Measurements from ENCODE around the gene FBXO38. TPM values are rescaled to one million over a fixed set of nuclear protein-coding genes. Genes with fewer than 3 reads are reported as not detected.

Gene FBXO38
- polyA plus RNA-seq, 1 of the 3 experiments (the other 2 are of a cell fraction), result 15.5 TPM

GRCh38 chr5:148482196-148482595 is 98.4 kb downstream of the FBXO38 start:
- Histone ChIP-seq H3K27ac (ENCODE audit: low read depth in 2 of 2, low read length in 1 of 2) (no peak overlapping the region), H3K79me2 (ENCODE audit: insufficient read depth) (no peaks in the 10 kb centered on the region), H3K9me3 (no peaks in the 10 kb centered on the region), H3K9me2 (no peaks in the 10 kb centered on the region), H3K36me3 (replicated peaks in 1 of 2; ENCODE audit: control insufficient read depth in 1 of 2, insufficient read depth in 2 of 2, low read length in 1 of 2) (no peaks in the 10 kb centered on the region), H4K20me1 (ENCODE audit: insufficient read depth) (no peaks in the 10 kb centered on the region), H3K9ac (no peak overlapping the region), H2AFZ (ENCODE audit: low read depth) (no peak overlapping the region), H3K4me2 (no peak overlapping the region), H3K4me1 (ENCODE audit: control insufficient read depth in 1 of 2, insufficient read depth in 2 of 2, low read depth in 1 of 2, low read length in 1 of 2) (no peaks in the 10 kb centered on the region), H3K4me3 (ENCODE audit: low read depth in 2 of 2, low read length in 1 of 2) (no peak overlapping the region), H3F3A (replicated peaks; ENCODE audit: insufficient read depth) (no peaks in the 10 kb centered on the region), H3K27me3 (ENCODE audit: insufficient read depth) (no peaks in the 10 kb centered on the region)
- CTCF ChIA-PET, result interaction anchor here (0.9 to 1.3 kb wide), 5 partner anchors 8 to 632 kb away, joined by 3 to 5 read pairs (median 3); no protein-coding TSS in a partner anchor
- POLR2A ChIA-PET, result no interaction called here
- WGBS (ENCODE audit: low lambda C conversion rate), result 52% methylated on average over 7 of the region's 7 CpGs
- TF ChIP-seq ELF1 (IDR thresholded peaks at IDR 0.05) (no peak), RCOR1 (IDR thresholded peaks at IDR 0.05; ENCODE audit: low read length) (no peak), USF2 (IDR thresholded peaks at IDR 0.05; ENCODE audit: borderline replicate concordance, low read depth, low read length) (no peak), JUND (IDR thresholded peaks at IDR 0.05) (no peak), SMC3 (IDR thresholded peaks at IDR 0.05; ENCODE audit: low read depth, low read length) (no peak), FOXM1 (IDR thresholded peaks at IDR 0.05; ENCODE audit: low read depth) (no peak), USF1 (IDR thresholded peaks at IDR 0.05; ENCODE audit: borderline replicate concordance, low read depth) (no peak), POLR2AphosphoS5 (IDR thresholded peaks at IDR 0.05; ENCODE audit: low read depth, low read length) (no peak), TCF12 (IDR thresholded peaks at IDR 0.05) (no peak), YY1 (IDR thresholded peaks at IDR 0.05; ENCODE audit: low read depth) (no peak), GABPA (IDR thresholded peaks at IDR 0.05; ENCODE audit: low read depth) (no peak), RAD21 (IDR thresholded peaks at IDR 0.05; ENCODE audit: low read length) (no peak), NRF1 (IDR thresholded peaks at IDR 0.05; ENCODE audit: low read depth, low read length) (no peak), MXI1 (IDR thresholded peaks at IDR 0.05; ENCODE audit: low read depth, low read length) (no peak), EZH2phosphoT487 (IDR thresholded peaks at IDR 0.05; ENCODE audit: borderline replicate concordance, low read depth) (no peak), GATA2 (CRISPR knock-in tag; IDR thresholded peaks at IDR 0.05) (no peak), RXRA (IDR thresholded peaks at IDR 0.05; ENCODE audit: borderline replicate concordance, low read depth) (no peak), NFIC (IDR thresholded peaks at IDR 0.05; ENCODE audit: borderline replicate concordance) (no peak), FOSL2 (IDR thresholded peaks at IDR 0.05; ENCODE audit: borderline replicate concordance, low read depth) (no peak)
- TF ChIP-seq, protein P1, sequence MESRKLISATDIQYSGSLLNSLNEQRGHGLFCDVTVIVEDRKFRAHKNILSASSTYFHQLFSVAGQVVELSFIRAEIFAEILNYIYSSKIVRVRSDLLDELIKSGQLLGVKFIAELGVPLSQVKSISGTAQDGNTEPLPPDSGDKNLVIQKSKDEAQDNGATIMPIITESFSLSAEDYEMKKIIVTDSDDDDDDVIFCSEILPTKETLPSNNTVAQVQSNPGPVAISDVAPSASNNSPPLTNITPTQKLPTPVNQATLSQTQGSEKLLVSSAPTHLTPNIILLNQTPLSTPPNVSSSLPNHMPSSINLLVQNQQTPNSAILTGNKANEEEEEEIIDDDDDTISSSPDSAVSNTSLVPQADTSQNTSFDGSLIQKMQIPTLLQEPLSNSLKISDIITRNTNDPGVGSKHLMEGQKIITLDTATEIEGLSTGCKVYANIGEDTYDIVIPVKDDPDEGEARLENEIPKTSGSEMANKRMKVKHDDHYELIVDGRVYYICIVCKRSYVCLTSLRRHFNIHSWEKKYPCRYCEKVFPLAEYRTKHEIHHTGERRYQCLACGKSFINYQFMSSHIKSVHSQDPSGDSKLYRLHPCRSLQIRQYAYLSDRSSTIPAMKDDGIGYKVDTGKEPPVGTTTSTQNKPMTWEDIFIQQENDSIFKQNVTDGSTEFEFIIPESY (IDR thresholded peaks at IDR 0.05; ENCODE audit: borderline replicate concordance, low read depth), result no peak
- DNase-seq, result no peak
